ENCODE results near the gene HECTD2. TPM values are rescaled to one million over a fixed set of nuclear protein-coding genes. Genes with fewer than 3 reads are reported as not detected.

HECTD2 gene
- total RNA-seq, 2 donors from 2014 or later: 2.5 to 5.6 TPM

DNA sequence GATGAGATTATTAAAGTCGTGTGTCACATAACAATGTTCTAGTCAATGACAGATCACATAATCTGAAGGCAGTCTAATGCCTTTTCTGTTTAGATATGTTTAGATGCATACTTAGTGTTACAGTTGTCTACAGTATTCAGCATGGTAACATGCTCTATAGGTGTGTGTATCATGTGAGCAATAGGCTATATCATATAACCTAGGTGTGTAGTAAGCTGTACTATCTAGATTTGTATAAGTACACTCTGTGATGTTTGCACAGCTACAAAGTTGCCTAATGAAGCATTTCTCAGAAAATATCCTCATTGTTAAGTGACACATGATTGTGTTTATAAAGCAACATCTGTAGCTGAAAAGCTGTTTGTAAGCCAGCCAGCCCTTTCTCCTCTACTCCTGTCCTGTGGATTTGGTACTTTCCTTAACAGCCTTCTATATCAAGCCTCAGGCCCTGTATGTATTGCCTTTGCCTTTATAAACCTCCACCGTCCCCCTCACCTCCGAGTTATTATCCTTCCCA lies 6.3 kb downstream of the HECTD2 start:
- no peaks in the 10 kb centered on the region for H3K4me1 ChIP-seq
- no peak for DNase-seq
- H3K9me3 ChIP-seq: no peaks in the 10 kb centered on the region
- H3K36me3 ChIP-seq: no peaks in the 10 kb centered on the region
- H3K4me3 ChIP-seq: no peak overlapping the region
- H3K9ac ChIP-seq (ENCODE audit: low read depth in 2 of 2, low read length in 2 of 2): no peak overlapping the region
- TF ChIP-seq, protein P1, sequence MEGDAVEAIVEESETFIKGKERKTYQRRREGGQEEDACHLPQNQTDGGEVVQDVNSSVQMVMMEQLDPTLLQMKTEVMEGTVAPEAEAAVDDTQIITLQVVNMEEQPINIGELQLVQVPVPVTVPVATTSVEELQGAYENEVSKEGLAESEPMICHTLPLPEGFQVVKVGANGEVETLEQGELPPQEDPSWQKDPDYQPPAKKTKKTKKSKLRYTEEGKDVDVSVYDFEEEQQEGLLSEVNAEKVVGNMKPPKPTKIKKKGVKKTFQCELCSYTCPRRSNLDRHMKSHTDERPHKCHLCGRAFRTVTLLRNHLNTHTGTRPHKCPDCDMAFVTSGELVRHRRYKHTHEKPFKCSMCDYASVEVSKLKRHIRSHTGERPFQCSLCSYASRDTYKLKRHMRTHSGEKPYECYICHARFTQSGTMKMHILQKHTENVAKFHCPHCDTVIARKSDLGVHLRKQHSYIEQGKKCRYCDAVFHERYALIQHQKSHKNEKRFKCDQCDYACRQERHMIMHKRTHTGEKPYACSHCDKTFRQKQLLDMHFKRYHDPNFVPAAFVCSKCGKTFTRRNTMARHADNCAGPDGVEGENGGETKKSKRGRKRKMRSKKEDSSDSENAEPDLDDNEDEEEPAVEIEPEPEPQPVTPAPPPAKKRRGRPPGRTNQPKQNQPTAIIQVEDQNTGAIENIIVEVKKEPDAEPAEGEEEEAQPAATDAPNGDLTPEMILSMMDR (IDR thresholded peaks at IDR 0.05): no peak
- H3K27me3 ChIP-seq: no peaks in the 10 kb centered on the region
- no peak overlapping the region for H3K27ac ChIP-seq
- intact Hi-C loops (cut with DNase I): no loop called here

DNA sequence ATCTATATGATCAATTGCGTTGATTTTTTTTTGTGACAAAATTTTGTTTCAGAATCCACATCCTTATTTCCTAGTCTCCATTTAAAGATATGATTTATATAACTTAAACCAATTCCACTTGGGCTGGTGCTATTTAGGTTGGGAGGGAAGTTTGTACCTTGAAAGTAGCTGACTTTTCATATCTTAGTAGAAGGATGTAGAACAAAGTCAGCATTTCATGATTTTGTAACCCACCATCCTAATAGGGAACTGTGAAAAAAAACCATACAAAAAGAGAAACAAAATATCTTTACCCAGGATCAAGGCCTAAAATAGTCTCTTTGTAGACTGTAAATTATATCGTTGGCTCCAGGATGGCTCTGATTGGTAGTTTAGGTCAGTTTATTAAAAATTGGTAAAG lies 8.3 kb downstream of the HECTD2 start:
- Histone ChIP-seq H3K27ac (no peak overlapping the region), H3K4me1 (no peaks in the 10 kb centered on the region), H3K9me3 (no peaks in the 10 kb centered on the region), H3K4me3 (no peak overlapping the region), H3K9ac (ENCODE audit: low read depth in 2 of 2, low read length in 2 of 2) (no peak overlapping the region), H3K36me3 (no peaks in the 10 kb centered on the region), H3K27me3 (no peaks in the 10 kb centered on the region)
- TF ChIP-seq, protein P1 (IDR thresholded peaks at IDR 0.05): no peak
- intact Hi-C loops (cut with DNase I): no loop called here
- DNase-seq: no peak

DNA sequence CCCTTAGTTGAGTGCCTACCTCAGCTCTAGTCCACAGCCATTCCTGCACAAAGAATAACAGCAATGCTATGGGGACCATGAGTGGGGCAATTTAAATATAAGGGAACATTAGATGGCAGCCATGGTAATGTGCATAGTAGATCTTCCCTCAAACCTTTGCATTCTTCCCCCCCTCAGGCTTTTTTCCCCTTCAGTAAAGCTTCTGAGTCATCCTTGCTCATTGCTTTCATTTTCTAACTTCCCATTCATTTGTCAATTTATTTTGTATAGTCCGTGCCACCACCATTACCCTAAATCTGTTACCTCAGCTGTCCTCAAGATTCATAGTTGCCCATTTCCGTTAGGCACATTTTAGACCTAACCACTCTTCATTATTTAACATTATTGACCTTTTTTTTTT lies 10.7 kb downstream of the HECTD2 start:
- Histone ChIP-seq H3K9me3 (no peaks in the 10 kb centered on the region), H3K27ac (no peak overlapping the region), H3K4me3 (no peak overlapping the region), H3K36me3 (no peaks in the 10 kb centered on the region), H3K27me3 (no peaks in the 10 kb centered on the region), H3K4me1 (no peaks in the 10 kb centered on the region), H3K9ac (ENCODE audit: low read depth in 2 of 2, low read length in 2 of 2) (no peak overlapping the region)
- DNase-seq: no peak
- intact Hi-C loops (cut with DNase I): no loop called here
- TF ChIP-seq, protein P1 (IDR thresholded peaks at IDR 0.05): no peak

- H3K27ac ChIP-seq: no peak overlapping the region
- DNase-seq: no peak
- no peak overlapping the region for H3K9ac ChIP-seq (ENCODE audit: low read depth in 2 of 2, low read length in 2 of 2)
- no peak overlapping the region for H3K4me3 ChIP-seq
- no peaks in the 10 kb centered on the region for H3K4me1 ChIP-seq
- H3K9me3 ChIP-seq: no peaks in the 10 kb centered on the region
- H3K36me3 ChIP-seq: no peaks in the 10 kb centered on the region
- intact Hi-C loops (cut with DNase I): no loop called here
- TF ChIP-seq, protein P1 (IDR thresholded peaks at IDR 0.05): no peak
- no peaks in the 10 kb centered on the region for H3K27me3 ChIP-seq
These were observed 12.8 kb downstream of the HECTD2 start for GRCh38 chr10:91422915-91423314.

GRCh38 chr10:91424016-91424415 lies 13.9 kb downstream of the HECTD2 start:
- H3K9ac ChIP-seq (ENCODE audit: low read depth in 2 of 2, low read length in 2 of 2): no peak overlapping the region
- DNase-seq: no peak
- H3K36me3 ChIP-seq: no peaks in the 10 kb centered on the region
- TF ChIP-seq, protein P1 (IDR thresholded peaks at IDR 0.05): no peak
- H3K27me3 ChIP-seq: no peaks in the 10 kb centered on the region
- no peak overlapping the region for H3K4me3 ChIP-seq
- H3K4me1 ChIP-seq: no peaks in the 10 kb centered on the region
- H3K9me3 ChIP-seq: no peaks in the 10 kb centered on the region
- intact Hi-C loops (cut with DNase I): no loop called here
- no peak overlapping the region for H3K27ac ChIP-seq

Measured in colonic mucosa (tissue), 4 donors.